ENCODE results near the gene PRKCD. TPM values are rescaled to one million over a fixed set of nuclear protein-coding genes. Genes with fewer than 3 reads are reported as not detected.

The PRKCD gene
- total and polyA plus RNA-seq, 9 of the 15 experiments (the other 6 are each of a cell fraction or from before 2014, with no cell fraction given) = 2.5 to 19.5 (median 6.1) TPM

- TF ChIP-seq NFYB (IDR thresholded peaks at IDR 0.05; ENCODE audit: extremely low read depth, insufficient read length) (no peak), ELF1 (tag; IDR thresholded peaks at IDR 0.05) (no peak), ZNF589 (CRISPR knock-in tag; IDR thresholded peaks at IDR 0.05; ENCODE audit: low read depth) (no peak), ZBTB11 (CRISPR knock-in tag; IDR thresholded peaks at IDR 0.05) (peak in 1 of 3 experiments; percentile 50; a peak in 1 of 6 replicates), CHD1 (IDR thresholded peaks at IDR 0.05; ENCODE audit: low read length) (no peak), RNF2 (IDR thresholded peaks at IDR 0.05) (no peak; the same call in 1 of the 2 replicates), ZNF274 (IDR thresholded peaks at IDR 0.05; ENCODE audit: borderline replicate concordance, low read depth, low read length) (no peak), HMBOX1 (IDR thresholded peaks at IDR 0.05) (0 out of 2 replicates have a peak, but pooled peaks have one; percentile 25), IRF2 (CRISPR knock-in tag; IDR thresholded peaks at IDR 0.05) (no peak), BACH1 (tag; IDR thresholded peaks at IDR 0.05) (no peak), DDX20 (tag; IDR thresholded peaks at IDR 0.05; ENCODE audit: low read depth) (no peak), ZNF282 (CRISPR knock-in tag; IDR thresholded peaks at IDR 0.05) (no peak), TRIM24 (IDR thresholded peaks at IDR 0.05) (peak; percentile 52 to 75; a peak in 2 of 4 replicates), HBP1 (CRISPR knock-in tag; IDR thresholded peaks at IDR 0.05) (no peak), ZNF444 (CRISPR knock-in tag; IDR thresholded peaks at IDR 0.05) (no peak), SOX6 (IDR thresholded peaks at IDR 0.05) (peak; percentile 18; the same call in 1 of the 2 replicates), RBBP5 (IDR thresholded peaks at IDR 0.05; ENCODE audit: borderline replicate concordance, insufficient read depth, low read length, poor library complexity, severe bottlenecking) (no peak), DMBX1 (CRISPR knock-in tag; IDR thresholded peaks at IDR 0.05; ENCODE audit: borderline replicate concordance) (no peak), POLR2H (tag; IDR thresholded peaks at IDR 0.05; ENCODE audit: low read depth) (0 out of 2 replicates have a peak, but pooled peaks have one; percentile 19), SRSF9 (IDR thresholded peaks at IDR 0.05; ENCODE audit: borderline replicate concordance, low read depth, low read length) (no peak), SMAD2 (IDR thresholded peaks at IDR 0.05; ENCODE audit: low read depth, low read length) (no peak), NFIC (IDR thresholded peaks at IDR 0.05) (peak; percentile 78), HNRNPL (IDR thresholded peaks at IDR 0.05; ENCODE audit: low read depth, low read length) (no peak), CCNT2 (IDR thresholded peaks at IDR 0.05; ENCODE audit: borderline replicate concordance, extremely low read depth, insufficient read length, low read depth, low read length) (peak; percentile 36), NCOA6 (IDR thresholded peaks at IDR 0.05) (no peak)
Observed at GRCh38 chr3:53129344-53129743, 31.7 kb upstream of the PRKCD start (continued).
